ENCODE data around the gene TSPAN4. TPM values are rescaled to one million over a fixed set of nuclear protein-coding genes. Genes with fewer than 3 reads are reported as not detected.

The TSPAN4 gene
- total RNA-seq, 4 donors from 2014 or later, result 81.4 to 156 (median 129) TPM

DNA sequence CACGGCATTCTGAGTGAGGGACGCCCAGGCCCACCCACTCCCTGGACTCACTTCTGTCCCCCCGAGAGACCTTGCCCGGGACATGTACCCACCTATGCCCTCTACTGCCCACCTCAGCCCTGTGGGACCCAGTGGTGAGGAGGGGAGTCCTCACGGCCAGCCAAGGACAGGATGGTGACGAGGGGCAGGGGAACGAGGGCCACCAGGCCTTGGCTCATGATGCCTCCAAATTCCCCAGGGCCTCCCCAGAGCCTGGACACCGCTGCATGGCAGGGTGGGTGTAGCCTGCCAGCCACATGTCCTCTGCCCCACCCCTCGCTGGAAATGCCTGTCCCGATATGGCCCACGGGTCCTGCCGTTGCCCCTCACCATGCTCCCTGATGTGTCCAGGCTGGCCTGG lies 26.1 kb downstream of the TSPAN4 start:
- intact Hi-C loops (cut with DNase I), result no loop called here
- Histone ChIP-seq H3K36me3 (peaks cover 24 to 58% (median 41%) of the 10 kb centered on the region in 4 donors), H3K27me3 (no peaks in the 10 kb centered on the region), H3K4me3 (no peak overlapping the region), H3K9me3 (no peaks in the 10 kb centered on the region), H3K4me1 (no peaks in the 10 kb centered on the region), H3K27ac (replicated peaks in 1 of 4) (no peak overlapping the region)
- no peak for DNase-seq (ENCODE audit: extremely low spot score)
- 90% methylated on average over 4 of the region's 12 CpGs for WGBS
- TF ChIP-seq POLR2AphosphoS5 (IDR thresholded peaks at IDR 0.05), result peak in 1 of 2 donors; percentile 22
- TF ChIP-seq, protein P1, sequence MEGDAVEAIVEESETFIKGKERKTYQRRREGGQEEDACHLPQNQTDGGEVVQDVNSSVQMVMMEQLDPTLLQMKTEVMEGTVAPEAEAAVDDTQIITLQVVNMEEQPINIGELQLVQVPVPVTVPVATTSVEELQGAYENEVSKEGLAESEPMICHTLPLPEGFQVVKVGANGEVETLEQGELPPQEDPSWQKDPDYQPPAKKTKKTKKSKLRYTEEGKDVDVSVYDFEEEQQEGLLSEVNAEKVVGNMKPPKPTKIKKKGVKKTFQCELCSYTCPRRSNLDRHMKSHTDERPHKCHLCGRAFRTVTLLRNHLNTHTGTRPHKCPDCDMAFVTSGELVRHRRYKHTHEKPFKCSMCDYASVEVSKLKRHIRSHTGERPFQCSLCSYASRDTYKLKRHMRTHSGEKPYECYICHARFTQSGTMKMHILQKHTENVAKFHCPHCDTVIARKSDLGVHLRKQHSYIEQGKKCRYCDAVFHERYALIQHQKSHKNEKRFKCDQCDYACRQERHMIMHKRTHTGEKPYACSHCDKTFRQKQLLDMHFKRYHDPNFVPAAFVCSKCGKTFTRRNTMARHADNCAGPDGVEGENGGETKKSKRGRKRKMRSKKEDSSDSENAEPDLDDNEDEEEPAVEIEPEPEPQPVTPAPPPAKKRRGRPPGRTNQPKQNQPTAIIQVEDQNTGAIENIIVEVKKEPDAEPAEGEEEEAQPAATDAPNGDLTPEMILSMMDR (IDR thresholded peaks at IDR 0.05), result no peak
- TF ChIP-seq POLR2A (IDR thresholded peaks at IDR 0.05; ENCODE audit: low read depth), result no peak
- no peak for TF ChIP-seq EP300 (IDR thresholded peaks at IDR 0.05)

GRCh38 chr11:869399-870126 lies 26.9 kb downstream of the TSPAN4 start:
- H3K36me3 ChIP-seq, result peaks cover 16 to 53% (median 37%) of the 10 kb centered on the region in 4 donors
- no peak overlapping the region for H3K4me3 ChIP-seq
- no peak overlapping the region for H3K27ac ChIP-seq (replicated peaks in 1 of 4)
- intact Hi-C loops (cut with DNase I), result no loop called here
- WGBS, result 87% methylated on average over 16 of the region's 25 CpGs
- TF ChIP-seq, protein P1 (IDR thresholded peaks at IDR 0.05), result no peak
- TF ChIP-seq POLR2AphosphoS5 (IDR thresholded peaks at IDR 0.05) (no peak), POLR2A (IDR thresholded peaks at IDR 0.05; ENCODE audit: low read depth) (no peak), EP300 (IDR thresholded peaks at IDR 0.05) (no peak)
- no peaks in the 10 kb centered on the region for H3K27me3 ChIP-seq
- H3K9me3 ChIP-seq, result no peaks in the 10 kb centered on the region
- no peak for DNase-seq (ENCODE audit: extremely low spot score)
- no peaks in the 10 kb centered on the region for H3K4me1 ChIP-seq

DNA sequence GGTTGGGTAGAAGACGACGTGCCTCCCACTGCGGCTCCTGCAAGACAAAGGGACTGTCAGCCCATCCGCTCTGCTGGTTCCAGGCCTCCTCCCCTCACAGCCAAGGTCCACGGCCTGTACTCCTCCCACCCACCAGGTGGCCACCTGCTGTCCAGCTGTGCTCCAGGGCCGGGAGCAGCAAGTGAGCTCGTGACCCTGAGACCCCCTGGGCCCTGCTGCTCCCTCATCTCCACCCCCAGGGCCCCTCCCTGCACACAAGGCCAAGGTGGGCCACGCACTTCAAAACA lies 27.4 kb downstream of the TSPAN4 start:
- Histone ChIP-seq H3K27me3 (no peaks in the 10 kb centered on the region), H3K36me3 (peaks cover 13 to 53% (median 35%) of the 10 kb centered on the region in 4 donors), H3K4me1 (no peaks in the 10 kb centered on the region), H3K4me3 (no peak overlapping the region), H3K9me3 (no peaks in the 10 kb centered on the region), H3K27ac (replicated peaks in 1 of 4) (no peak overlapping the region)
- DNase-seq (ENCODE audit: extremely low spot score), result no peak
- WGBS, result 58% methylated on average over 6 of the region's 8 CpGs
- TF ChIP-seq POLR2A (IDR thresholded peaks at IDR 0.05; ENCODE audit: low read depth) (no peak), EP300 (IDR thresholded peaks at IDR 0.05) (no peak), POLR2AphosphoS5 (IDR thresholded peaks at IDR 0.05) (peak in 1 of 2 donors; percentile 26)
- TF ChIP-seq, protein P1 (IDR thresholded peaks at IDR 0.05), result no peak
- intact Hi-C loops (cut with DNase I), result no loop called here

GRCh38 chr11:870418-870817 lies 27.8 kb downstream of the TSPAN4 start:
- TF ChIP-seq POLR2AphosphoS5 (IDR thresholded peaks at IDR 0.05) (no peak), EP300 (IDR thresholded peaks at IDR 0.05) (no peak), POLR2A (IDR thresholded peaks at IDR 0.05; ENCODE audit: low read depth) (no peak)
- TF ChIP-seq, protein P1 (IDR thresholded peaks at IDR 0.05), result no peak
- WGBS, result 84% methylated on average over 7 of the region's 8 CpGs

GRCh38 chr11:871472-871871 lies 28.8 kb downstream of the TSPAN4 start:
- no peak for DNase-seq (ENCODE audit: extremely low spot score)
- Histone ChIP-seq H3K27ac (replicated peaks in 1 of 4) (no peak overlapping the region), H3K9me3 (no peaks in the 10 kb centered on the region), H3K4me3 (no peak overlapping the region), H3K36me3 (peaks cover 0 to 47% (median 29%) of the 10 kb centered on the region in 4 donors), H3K27me3 (no peaks in the 10 kb centered on the region), H3K4me1 (no peaks in the 10 kb centered on the region)
- intact Hi-C loops (cut with DNase I), result no loop called here
- no peak for TF ChIP-seq EP300 (IDR thresholded peaks at IDR 0.05)
- TF ChIP-seq, protein P1 (IDR thresholded peaks at IDR 0.05), result no peak
- TF ChIP-seq POLR2A (IDR thresholded peaks at IDR 0.05; ENCODE audit: low read depth), result no peak
- no peak for TF ChIP-seq POLR2AphosphoS5 (IDR thresholded peaks at IDR 0.05)
- 76% methylated on average over 9 of the region's 9 CpGs for WGBS

More at GRCh38 chr11:870418-870817, 27.8 kb downstream of the TSPAN4 start:
- H3K27ac ChIP-seq (replicated peaks in 1 of 4), result no peak overlapping the region
- H3K36me3 ChIP-seq, result peaks cover 10 to 53% (median 34%) of the 10 kb centered on the region in 4 donors
- no peaks in the 10 kb centered on the region for H3K4me1 ChIP-seq
- intact Hi-C loops (cut with DNase I), result no loop called here
- no peak for DNase-seq (ENCODE audit: extremely low spot score)
- H3K27me3 ChIP-seq, result no peaks in the 10 kb centered on the region
- H3K9me3 ChIP-seq, result no peaks in the 10 kb centered on the region
- H3K4me3 ChIP-seq, result no peak overlapping the region

All from esophagus muscularis mucosa (tissue), 4 donors.